ENCODE results near the gene TBC1D4.

GRCh38 chr13:75362026-75362425, 119.9 kb downstream of the TBC1D4 start:
- TF ChIP-seq CTCF (IDR thresholded peaks at IDR 0.05), result no peak
- no peak for TF ChIP-seq POLR2AphosphoS5 (IDR thresholded peaks at IDR 0.05)
- no peak for TF ChIP-seq POLR2A (IDR thresholded peaks at IDR 0.05; ENCODE audit: low read depth)
- no peak for TF ChIP-seq EP300 (IDR thresholded peaks at IDR 0.05)

Measured in esophagus muscularis mucosa (tissue), 4 donors.